Ectodermal cell (in vitro differentiated cells): ENCODE data around the gene CD22.
"Not testable (repeated sequence)": the region's sequence is repeated elsewhere in the genome, so short reads cannot be mapped to it uniquely, and the experiment has no call there.

ENCODE experiments used
- H3K27ac ChIP-seq: 2 replicates; pipeline ENCODE4 v1.7.0; 2013; ENCODE audit warnings: mild to moderate bottlenecking, low read depth, low read length; ENCODE audit not compliant: insufficient read depth, poor library complexity, severe bottlenecking
- H3K27me3 ChIP-seq: 2 replicates; pipeline ENCODE4 v1.7.0; 2013; ENCODE audit warnings: mild to moderate bottlenecking, low read length; ENCODE audit not compliant: insufficient read depth, control insufficient read depth, poor library complexity, severe bottlenecking
- H3K36me3 ChIP-seq: one replicate; pipeline ENCODE4 v1.7.0; 2013; ENCODE audit warnings: low read length; ENCODE audit not compliant: control insufficient read depth, insufficient read depth
- H3K4me1 ChIP-seq: one replicate; pipeline ENCODE4 v1.7.0; 2013; ENCODE audit warnings: low read length; ENCODE audit not compliant: control insufficient read depth, insufficient read depth
- H3K4me3 ChIP-seq: 2 replicates; pipeline ENCODE4 v1.7.0; 2013; ENCODE audit warnings: low read depth, low read length, control low read depth; ENCODE audit not compliant: insufficient read depth
- H3K9me3 ChIP-seq: 2 replicates; pipeline ENCODE4 v1.7.0; 2013; ENCODE audit warnings: mild to moderate bottlenecking, low read length, moderate library complexity; ENCODE audit not compliant: control insufficient read depth
- WGBS, 2 experiments: methylation state at CpG; one replicate each; pipeline ENCODE4 v1.1.7; 2013; ENCODE audit warnings: missing lambda C conversion rate in 2 of 2; 5-methylcytosine and 5-hydroxymethylcytosine counted together

CD22 gene

DNA sequence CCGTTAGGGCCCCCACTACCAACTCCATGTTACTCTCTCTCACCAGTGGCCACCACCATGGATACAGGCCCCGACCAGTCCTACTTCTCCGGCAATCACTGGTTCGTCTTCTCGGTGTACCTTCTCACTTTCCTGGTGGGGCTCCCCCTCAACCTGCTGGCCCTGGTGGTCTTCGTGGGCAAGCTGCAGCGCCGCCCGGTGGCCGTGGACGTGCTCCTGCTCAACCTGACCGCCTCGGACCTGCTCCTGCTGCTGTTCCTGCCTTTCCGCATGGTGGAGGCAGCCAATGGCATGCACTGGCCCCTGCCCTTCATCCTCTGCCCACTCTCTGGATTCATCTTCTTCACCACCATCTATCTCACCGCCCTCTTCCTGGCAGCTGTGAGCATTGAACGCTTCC is 29.8 kb downstream of the CD22 start:
- H3K36me3 ChIP-seq, H3K4me3 ChIP-seq, H3K9me3 ChIP-seq, H3K27ac ChIP-seq, H3K4me1 ChIP-seq, H3K27me3 ChIP-seq: not testable (repeated sequence)
- 74 to 84% methylated on average over 7 to 8 of the region's 16 CpGs for WGBS, 2 experiments

DNA sequence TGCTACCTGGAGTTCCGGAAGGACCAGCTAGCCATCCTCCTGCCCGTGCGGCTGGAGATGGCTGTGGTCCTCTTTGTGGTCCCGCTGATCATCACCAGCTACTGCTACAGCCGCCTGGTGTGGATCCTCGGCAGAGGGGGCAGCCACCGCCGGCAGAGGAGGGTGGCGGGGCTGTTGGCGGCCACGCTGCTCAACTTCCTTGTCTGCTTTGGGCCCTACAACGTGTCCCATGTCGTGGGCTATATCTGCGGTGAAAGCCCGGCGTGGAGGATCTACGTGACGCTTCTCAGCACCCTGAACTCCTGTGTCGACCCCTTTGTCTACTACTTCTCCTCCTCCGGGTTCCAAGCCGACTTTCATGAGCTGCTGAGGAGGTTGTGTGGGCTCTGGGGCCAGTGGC is 30.4 kb downstream of the CD22 start:
- not testable (repeated sequence) for H3K27me3 ChIP-seq, H3K4me3 ChIP-seq, H3K4me1 ChIP-seq, H3K36me3 ChIP-seq, H3K27ac ChIP-seq, H3K9me3 ChIP-seq
- 91 to 95% methylated on average over 18 of the region's 21 CpGs for WGBS, 2 experiments

DNA sequence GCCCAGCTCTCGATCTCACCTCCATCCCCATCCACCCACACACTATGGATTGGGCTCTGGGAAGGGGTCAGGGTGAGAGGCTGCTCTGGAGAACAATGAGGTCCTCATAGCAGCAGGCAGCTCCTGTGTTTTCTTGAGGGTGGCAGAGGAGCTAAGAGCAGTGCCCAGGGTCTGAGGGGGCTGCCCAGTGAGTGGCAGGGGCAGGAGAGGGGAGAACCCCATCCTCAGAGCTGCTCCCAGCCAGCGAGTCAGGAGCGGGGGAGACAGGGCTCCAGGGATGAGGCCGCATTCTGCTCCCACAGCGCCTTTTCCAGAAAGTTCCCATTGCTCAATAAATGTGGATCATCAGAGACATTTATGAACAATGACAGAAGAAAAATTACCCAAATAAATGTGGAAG is 31.1 kb downstream of the CD22 start:
- H3K4me3 ChIP-seq, H3K4me1 ChIP-seq, H3K27me3 ChIP-seq, H3K27ac ChIP-seq, H3K36me3 ChIP-seq, H3K9me3 ChIP-seq: not testable (repeated sequence)
- no CpG with 5 or more reads among the region's 5 CpGs for WGBS, 2 experiments

DNA sequence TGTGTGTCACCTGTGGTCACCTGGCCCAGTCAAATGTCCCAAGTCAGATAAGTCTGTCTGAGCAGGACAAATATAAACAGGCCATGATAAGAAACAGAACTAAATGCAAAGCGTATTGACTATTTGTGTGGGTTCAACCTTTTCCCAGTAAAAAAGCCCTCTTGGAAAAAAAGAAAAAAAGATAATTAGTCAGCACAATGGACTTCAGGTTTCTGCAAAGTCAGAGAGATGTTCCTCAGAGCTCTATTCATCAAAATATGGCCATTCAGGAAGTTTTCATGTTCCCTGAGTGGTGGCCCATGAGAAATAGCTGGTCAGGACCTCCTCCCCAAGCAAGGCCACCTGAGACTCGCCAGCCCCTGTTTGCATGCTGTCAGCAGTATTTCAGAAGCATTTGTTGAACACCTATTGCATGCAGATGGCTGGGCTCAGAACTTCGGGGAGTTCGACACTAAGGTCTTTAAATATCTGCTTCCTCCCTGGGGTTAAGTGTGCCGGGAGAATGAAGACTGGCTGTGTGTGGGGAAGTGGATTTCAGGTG is 32.0 kb downstream of the CD22 start:
- Histone ChIP-seq H3K9me3 (no peaks in the 10 kb centered on the region), H3K4me1 (no peaks in the 10 kb centered on the region), H3K4me3 (no peak overlapping the region), H3K27me3 (no peaks in the 10 kb centered on the region), H3K27ac (no peak overlapping the region), H3K36me3 (no peaks in the 10 kb centered on the region)
- WGBS, 2 experiments = 93% methylated on average over 5 of the region's 5 CpGs

DNA sequence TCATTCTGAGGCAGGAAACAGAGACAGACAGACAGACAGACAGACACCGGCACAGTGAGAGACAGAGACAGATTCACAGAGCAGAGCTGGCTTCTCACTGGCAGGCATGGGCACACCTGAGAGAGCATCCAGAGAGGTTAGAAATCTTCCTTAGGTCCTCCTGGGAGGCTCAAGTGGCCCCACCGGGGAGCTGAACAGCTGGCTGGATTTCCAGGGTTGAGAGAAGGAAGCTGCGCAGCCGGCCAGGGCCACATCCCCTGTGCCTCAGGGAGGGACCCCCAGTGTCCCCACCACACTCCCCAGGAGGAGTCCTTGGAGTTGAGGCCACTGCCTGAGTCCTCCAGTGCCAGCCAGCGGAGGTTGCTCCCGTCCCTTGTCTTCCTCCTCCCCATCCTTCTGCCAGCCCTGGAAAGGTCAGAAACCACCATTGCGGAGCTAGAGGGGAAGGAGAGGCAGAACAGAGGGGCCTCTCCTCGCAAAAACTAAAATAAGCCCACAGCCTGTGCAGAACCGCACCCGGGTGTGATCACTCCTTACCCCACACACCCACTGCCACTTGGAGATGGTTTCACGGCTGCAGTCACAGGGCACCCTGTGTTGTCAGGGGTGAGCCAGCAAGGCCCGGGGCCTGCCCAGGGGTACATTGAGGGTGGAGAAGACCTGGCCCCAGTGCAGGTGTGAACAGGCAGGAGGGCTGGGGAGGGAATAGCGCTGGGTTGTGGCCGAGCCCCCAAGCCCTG is 33.4 kb downstream of the CD22 start:
- Histone ChIP-seq H3K9me3 (no peaks in the 10 kb centered on the region), H3K27me3 (no peaks in the 10 kb centered on the region), H3K27ac (no peak overlapping the region), H3K36me3 (no peaks in the 10 kb centered on the region), H3K4me3 (no peak overlapping the region), H3K4me1 (no peaks in the 10 kb centered on the region)
- 93 to 94% methylated on average over 10 to 14 of the region's 14 CpGs for WGBS, 2 experiments

DNA sequence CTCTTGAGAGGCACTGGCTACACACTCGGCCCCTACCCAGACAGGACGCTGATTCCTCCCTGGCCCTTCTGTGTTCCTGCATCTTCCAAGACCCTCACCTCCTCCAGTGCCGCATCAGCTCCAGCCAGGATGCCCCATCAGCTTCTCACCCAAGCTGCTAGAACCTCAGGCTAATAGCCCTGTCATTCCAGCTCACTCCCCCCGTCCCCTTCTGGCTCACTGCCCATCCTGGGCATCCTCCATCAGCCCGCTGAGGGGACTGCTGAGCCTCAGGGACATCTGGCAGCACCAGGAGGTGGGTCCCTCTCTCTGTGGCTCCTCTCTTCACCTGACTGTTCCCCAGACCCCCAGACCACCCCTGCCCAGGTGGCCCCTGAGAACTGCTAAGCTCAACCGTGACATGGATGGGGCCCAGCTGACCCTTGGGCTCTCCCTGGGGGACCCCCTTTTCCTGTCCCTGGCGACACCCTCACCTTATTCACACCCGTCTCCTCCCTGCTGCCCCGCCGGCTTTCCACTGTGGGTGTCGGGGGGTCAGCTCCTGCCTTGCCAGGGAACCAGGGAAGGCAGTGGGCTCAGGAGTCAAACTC is 34.1 kb downstream of the CD22 start:
- Histone ChIP-seq H3K4me1 (no peaks in the 10 kb centered on the region), H3K36me3 (no peaks in the 10 kb centered on the region), H3K27me3 (no peaks in the 10 kb centered on the region), H3K4me3 (no peak overlapping the region), H3K27ac (no peak overlapping the region), H3K9me3 (no peaks in the 10 kb centered on the region)
- 91 to 95% methylated on average over 11 of the region's 11 CpGs for WGBS, 2 experiments

DNA sequence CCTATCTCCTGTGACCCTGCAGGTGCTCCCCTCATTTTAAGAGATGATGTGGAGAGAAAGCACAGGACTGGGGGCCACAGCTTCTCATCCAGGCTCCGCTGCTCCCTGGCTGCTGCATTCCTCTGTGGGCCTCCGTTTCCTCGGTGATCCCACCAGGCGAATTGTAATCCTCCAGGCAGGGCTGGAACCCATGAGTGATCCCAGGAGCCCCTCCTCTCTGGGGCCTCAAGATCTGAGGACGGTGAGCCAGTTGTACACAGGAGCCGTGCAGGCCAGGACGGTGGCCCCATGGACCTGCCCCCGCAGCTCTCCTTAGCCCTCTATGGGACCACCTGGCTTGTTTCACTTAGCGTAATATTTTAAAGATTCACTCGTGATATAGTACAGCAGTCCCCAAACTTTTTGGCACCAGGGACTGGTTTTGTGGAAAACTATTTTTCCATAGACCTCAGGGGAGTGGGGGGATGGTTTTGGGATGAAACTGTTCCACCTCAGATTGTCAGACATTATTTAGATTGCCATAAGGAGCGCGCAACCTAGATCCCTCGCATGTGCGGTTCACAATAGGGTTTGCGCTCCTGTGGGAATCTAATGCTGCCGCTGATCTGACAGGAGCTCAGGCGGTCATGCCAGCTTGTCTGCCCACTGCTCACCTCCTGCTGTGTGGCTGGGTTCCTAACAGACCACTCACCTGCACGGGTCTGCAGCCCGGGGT is 34.9 kb downstream of the CD22 start:
- Histone ChIP-seq H3K9me3 (no peaks in the 10 kb centered on the region), H3K4me1 (no peaks in the 10 kb centered on the region), H3K27ac (no peak overlapping the region), H3K36me3 (no peaks in the 10 kb centered on the region), H3K27me3 (no peaks in the 10 kb centered on the region), H3K4me3 (no peak overlapping the region)
- WGBS, 2 experiments = 87% methylated on average over 19 of the region's 19 CpGs

DNA sequence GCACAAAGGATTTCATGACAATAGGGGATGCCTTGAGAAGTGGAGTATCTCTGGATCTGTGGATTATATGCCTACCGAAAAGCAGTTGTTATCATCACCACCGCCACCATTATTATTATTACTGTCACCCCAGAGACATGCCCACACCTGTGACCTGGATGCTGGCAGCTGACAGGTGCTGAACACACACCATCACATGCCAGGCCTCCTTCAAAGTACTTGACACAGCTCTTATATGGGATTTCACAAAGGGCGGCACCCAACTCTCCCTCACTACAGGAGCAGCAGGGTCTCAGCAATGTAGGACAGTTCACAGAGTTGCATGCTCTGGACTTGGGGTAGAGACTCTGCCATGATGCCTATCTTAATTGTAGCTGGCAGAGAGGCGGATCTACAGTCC is 36.3 kb downstream of the CD22 start:
- no peaks in the 10 kb centered on the region for H3K9me3 ChIP-seq
- H3K4me3 ChIP-seq = no peak overlapping the region
- H3K4me1 ChIP-seq = no peaks in the 10 kb centered on the region
- H3K27me3 ChIP-seq = no peaks in the 10 kb centered on the region
- H3K36me3 ChIP-seq = no peaks in the 10 kb centered on the region
- 96% methylated on average over 4 of the region's 4 CpGs for WGBS, 2 experiments
- H3K27ac ChIP-seq = no peak overlapping the region

DNA sequence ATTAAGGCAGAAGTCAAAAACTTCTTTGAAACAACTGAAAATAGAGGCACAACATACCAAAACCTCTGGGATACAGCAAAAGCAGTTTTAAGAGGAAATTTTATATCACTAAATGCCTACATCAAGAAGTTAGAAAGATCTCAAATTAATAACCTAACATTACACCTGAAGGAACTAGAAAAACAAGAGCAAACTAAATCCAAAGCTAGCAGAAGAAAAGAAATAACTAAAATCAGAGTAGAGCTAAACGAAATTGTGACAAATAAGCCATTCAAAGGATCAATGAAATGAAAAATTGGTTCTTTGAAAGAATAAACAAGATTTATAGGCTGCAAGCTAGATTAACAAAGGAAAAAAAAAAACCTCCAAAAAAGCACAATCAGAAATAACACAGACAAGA is 39.4 kb downstream of the CD22 start:
- H3K4me3 ChIP-seq = no peak overlapping the region
- no peaks in the 10 kb centered on the region for H3K4me1 ChIP-seq
- H3K27me3 ChIP-seq = no peaks in the 10 kb centered on the region
- no peaks in the 10 kb centered on the region for H3K9me3 ChIP-seq
- no CpG with 5 or more reads among the region's 1 CpG for WGBS, 2 experiments
- H3K27ac ChIP-seq = no peak overlapping the region
- no peaks in the 10 kb centered on the region for H3K36me3 ChIP-seq

DNA sequence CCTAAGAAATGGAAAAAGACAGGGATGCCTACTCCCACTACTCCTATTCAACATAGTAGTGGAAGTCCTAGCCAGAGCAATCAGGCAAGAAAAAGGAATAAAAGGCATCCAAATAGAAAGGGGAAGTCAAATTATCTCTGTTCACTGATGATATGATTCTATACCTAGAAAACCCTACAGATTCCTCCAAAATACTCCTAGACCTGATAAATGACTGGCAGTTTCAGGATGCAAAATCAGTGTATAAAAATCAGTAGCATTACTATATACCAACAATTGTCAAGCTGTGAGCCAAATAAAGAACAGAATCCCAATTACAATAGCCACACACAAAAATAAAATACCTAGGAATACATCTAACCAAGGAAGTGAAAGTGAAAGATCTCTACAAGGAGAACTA is 40.5 kb downstream of the CD22 start:
- no peaks in the 10 kb centered on the region for H3K9me3 ChIP-seq
- H3K36me3 ChIP-seq = no peaks in the 10 kb centered on the region
- H3K27ac ChIP-seq = no peak overlapping the region
- H3K27me3 ChIP-seq = no peaks in the 10 kb centered on the region
- H3K4me3 ChIP-seq = no peak overlapping the region
- H3K4me1 ChIP-seq = no peaks in the 10 kb centered on the region
